GM12872 (cell line): ENCODE results near the gene OAS2.

Experiments used
- CTCF ChIP-seq: IDR thresholded peaks from 3 replicates; pipeline ENCODE4 v1.5.1; 2011; ENCODE audit warnings: low read depth, mild to moderate bottlenecking, low read length, moderate library complexity; ENCODE audit not compliant: insufficient read depth

Gene OAS2

GRCh38 chr12:113055594-113056380, 77.5 kb downstream of the OAS2 start:
- TF ChIP-seq CTCF: no peak

GRCh38 chr12:113056381-113056630, 78.0 kb downstream of the OAS2 start:
- no peak for TF ChIP-seq CTCF

GRCh38 chr12:113056631-113057488, 78.5 kb downstream of the OAS2 start, which contains the start of gene DTX1:
Gene DTX1, plus strand, starts transcription at chr12:113056730. Its CDS starts 1,463 bp downstream, at chr12:113058193.
- no peak for TF ChIP-seq CTCF

GRCh38 chr12:113057565-113058485, 79.5 kb downstream of the OAS2 start:
- TF ChIP-seq CTCF: no peak

- no peak for TF ChIP-seq CTCF
These were observed 80.2 kb downstream of the OAS2 start for GRCh38 chr12:113058553-113058952.

GRCh38 chr12:113059071-113059595, 80.8 kb downstream of the OAS2 start:
- TF ChIP-seq CTCF: no peak
